Parathyroid adenoma (tissue), 2 donors: Measurements from ENCODE around the gene STARD10.

Source experiments
- H2AFZ ChIP-seq: fragments of 300-600 bp; sonication (generic); one replicate; pipeline ENCODE4 v1.7.0; 2017; ENCODE audit warnings: antibody characterized with exemption, mild to moderate bottlenecking
- H3K27ac ChIP-seq: fragments of 300-600 bp; sonication (generic); one replicate; pipeline ENCODE4 v1.7.0; 2017
- H3K27me3 ChIP-seq: fragments of 300-600 bp; sonication (generic); one replicate; pipeline ENCODE4 v1.7.0; 2017; ENCODE audit warnings: low read length; ENCODE audit not compliant: control insufficient read depth, insufficient read depth
- H3K36me3 ChIP-seq: fragments of 300-600 bp; sonication (generic); one replicate; pipeline ENCODE4 v1.7.0; 2017; ENCODE audit warnings: low read length; ENCODE audit not compliant: control insufficient read depth, insufficient read depth
- H3K4me1 ChIP-seq: fragments of 300-600 bp; sonication (generic); one replicate; pipeline ENCODE4 v1.7.0; 2017; ENCODE audit warnings: control low read depth
- H3K4me2 ChIP-seq: fragments of 300-600 bp; sonication (generic); one replicate; pipeline ENCODE4 v1.7.0; 2017; ENCODE audit warnings: low read length
- H3K4me3 ChIP-seq: fragments of 300-600 bp; sonication (generic); one replicate; pipeline ENCODE4 v1.7.0; 2017; ENCODE audit warnings: low read depth, low read length
- H3K79me2 ChIP-seq: fragments of 300-600 bp; sonication (generic); one replicate; pipeline ENCODE4 v1.7.0; 2017; ENCODE audit warnings: control low read depth
- H3K9ac ChIP-seq: fragments of 300-600 bp; sonication (generic); one replicate; pipeline ENCODE4 v1.7.0; 2017; ENCODE audit warnings: mild to moderate bottlenecking
- H3K9me3 ChIP-seq: fragments of 300-600 bp; sonication (generic); one replicate; pipeline ENCODE4 v1.7.0; 2017; ENCODE audit warnings: low read length; ENCODE audit not compliant: control insufficient read depth
- CTCF ChIP-seq: fragments of 300-600 bp; sonication (generic); IDR thresholded peaks from one replicate; pipeline ENCODE4 v1.7.0; 2017; ENCODE audit warnings: antibody characterized with exemption, mild to moderate bottlenecking
- donor health status: primary hyperparathyroidism.

STARD10 gene

GRCh38 chr11:72706579-72706978 is 87.3 kb downstream of the STARD10 start:
- no peak overlapping the region for H3K4me2 ChIP-seq
- H3K9ac ChIP-seq, result no peak overlapping the region
- no peaks in the 10 kb centered on the region for H3K9me3 ChIP-seq
- H3K4me3 ChIP-seq, result no peak overlapping the region
- no peaks in the 10 kb centered on the region for H3K4me1 ChIP-seq
- no peaks in the 10 kb centered on the region for H3K79me2 ChIP-seq
- H3K36me3 ChIP-seq, result no peaks in the 10 kb centered on the region
- no peaks in the 10 kb centered on the region for H3K27me3 ChIP-seq
- no peak for TF ChIP-seq CTCF
- no peak overlapping the region for H2AFZ ChIP-seq
- no peak overlapping the region for H3K27ac ChIP-seq

GRCh38 chr11:72705442-72706365 is 88.1 kb downstream of the STARD10 start:
- H3K27ac ChIP-seq, result no peak overlapping the region
- H3K4me3 ChIP-seq, result no peak overlapping the region
- no peaks in the 10 kb centered on the region for H3K79me2 ChIP-seq
- no peak overlapping the region for H3K9ac ChIP-seq
- H3K4me1 ChIP-seq, result no peaks in the 10 kb centered on the region
- no peaks in the 10 kb centered on the region for H3K27me3 ChIP-seq
- H3K36me3 ChIP-seq, result no peaks in the 10 kb centered on the region
- no peaks in the 10 kb centered on the region for H3K9me3 ChIP-seq
- no peak overlapping the region for H3K4me2 ChIP-seq
- no peak for TF ChIP-seq CTCF
- no peak overlapping the region for H2AFZ ChIP-seq

- Histone ChIP-seq H3K4me3 (no peak overlapping the region), H3K27me3 (no peaks in the 10 kb centered on the region), H3K36me3 (no peaks in the 10 kb centered on the region), H3K4me1 (no peaks in the 10 kb centered on the region), H3K4me2 (no peak overlapping the region), H3K9ac (no peak overlapping the region), H3K27ac (no peak overlapping the region), H3K9me3 (no peaks in the 10 kb centered on the region), H2AFZ (no peak overlapping the region), H3K79me2 (no peaks in the 10 kb centered on the region)
- TF ChIP-seq CTCF, result no peak
Observed at GRCh38 chr11:72704783-72705265, 89.0 kb downstream of the STARD10 start.
